AG04450 (cell line): ENCODE results near the gene TTLL7. TPM values are rescaled to one million over a fixed set of nuclear protein-coding genes. Genes with fewer than 3 reads are reported as not detected.

Source experiments
- CTCF ChIA-PET: fragments of 300-600, 350-600 bp; formaldehyde crosslinking; extraction: SDS; loops from one replicate; lab custom pipeline; 2022; ENCODE audit warnings: antibody characterized with exemption, inconsistent platforms; lab: Charles Lee
- POLR2A ChIA-PET: fragments of 350-600 bp; formaldehyde crosslinking; extraction: SDS; loops from one replicate; lab custom pipeline; 2021; ENCODE audit warnings: antibody characterized with exemption, inconsistent platforms; lab: Yijun Ruan, JAX
- DNase-seq: peaks from one replicate; pipeline ENCODE4 v3.0.0-alpha.2; 2011; ENCODE audit warnings: low read depth, low spot score
- H3K27ac ChIP-seq: one replicate; pipeline ENCODE4 v1.5.1; 2012; ENCODE audit warnings: low read depth, low read length, control low read depth
- H3K27me3 ChIP-seq: one replicate; pipeline ENCODE4 v1.6.0; 2012; ENCODE audit warnings: low read length; ENCODE audit not compliant: control insufficient read depth, insufficient read depth
- H3K4me3 ChIP-seq: 2 replicates; pipeline ENCODE4 v1.5.1; 2011; ENCODE audit warnings: mild to moderate bottlenecking, low read depth, low read length, control low read depth
- H3K9me3 ChIP-seq: 2 replicates; pipeline ENCODE4 v1.5.1; 2012; ENCODE audit warnings: low read length; ENCODE audit not compliant: control insufficient read depth, insufficient read depth
- polyA plus RNA-seq: library from polyadenylated mRNA; depleted of rRNA; stranded (reverse); fragments of >200 nt; gene quantifications from 2 replicates; pipeline ENCODE4 v1.2.3, GENCODE V29; 2011
- TF ChIP-seq, protein P1 (sequence below): IDR thresholded peaks from 2 replicates; pipeline ENCODE4 v1.5.1; 2011; ENCODE audit warnings: low read depth, low read length, control low read depth, inconsistent platforms

Gene TTLL7
- polyA plus RNA-seq, 1 experiment: 17.9 TPM

DNA sequence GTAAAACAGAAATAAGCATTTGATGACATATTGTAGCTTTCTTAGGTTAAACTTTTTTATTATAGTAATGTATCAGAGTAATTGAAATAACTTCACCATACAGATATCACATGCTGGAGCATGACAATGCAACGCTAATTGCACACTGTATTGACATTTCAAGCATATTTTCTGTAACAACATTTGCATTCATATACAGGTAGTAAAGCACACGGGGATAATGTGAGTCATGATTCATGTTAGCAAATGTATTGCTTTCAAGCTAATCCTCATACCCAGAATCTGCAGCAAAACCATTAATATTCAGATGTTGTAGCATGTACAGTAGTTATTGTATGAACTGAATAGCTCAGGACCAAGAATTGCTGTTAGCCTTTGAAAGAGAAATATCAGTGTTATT, 133.9 kb downstream of the TTLL7 start:
- ChIA-PET CTCF (no interaction called here), POLR2A (no interaction called here)
- Histone ChIP-seq H3K27me3 (no peaks in the 10 kb centered on the region), H3K4me3 (no peak overlapping the region), H3K27ac (no peak overlapping the region), H3K9me3 (peaks cover 3% of the 10 kb centered on the region; the same call in 1 of the 2 replicates)
- TF ChIP-seq, protein P1, sequence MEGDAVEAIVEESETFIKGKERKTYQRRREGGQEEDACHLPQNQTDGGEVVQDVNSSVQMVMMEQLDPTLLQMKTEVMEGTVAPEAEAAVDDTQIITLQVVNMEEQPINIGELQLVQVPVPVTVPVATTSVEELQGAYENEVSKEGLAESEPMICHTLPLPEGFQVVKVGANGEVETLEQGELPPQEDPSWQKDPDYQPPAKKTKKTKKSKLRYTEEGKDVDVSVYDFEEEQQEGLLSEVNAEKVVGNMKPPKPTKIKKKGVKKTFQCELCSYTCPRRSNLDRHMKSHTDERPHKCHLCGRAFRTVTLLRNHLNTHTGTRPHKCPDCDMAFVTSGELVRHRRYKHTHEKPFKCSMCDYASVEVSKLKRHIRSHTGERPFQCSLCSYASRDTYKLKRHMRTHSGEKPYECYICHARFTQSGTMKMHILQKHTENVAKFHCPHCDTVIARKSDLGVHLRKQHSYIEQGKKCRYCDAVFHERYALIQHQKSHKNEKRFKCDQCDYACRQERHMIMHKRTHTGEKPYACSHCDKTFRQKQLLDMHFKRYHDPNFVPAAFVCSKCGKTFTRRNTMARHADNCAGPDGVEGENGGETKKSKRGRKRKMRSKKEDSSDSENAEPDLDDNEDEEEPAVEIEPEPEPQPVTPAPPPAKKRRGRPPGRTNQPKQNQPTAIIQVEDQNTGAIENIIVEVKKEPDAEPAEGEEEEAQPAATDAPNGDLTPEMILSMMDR: no peak
- no peak for DNase-seq

DNA sequence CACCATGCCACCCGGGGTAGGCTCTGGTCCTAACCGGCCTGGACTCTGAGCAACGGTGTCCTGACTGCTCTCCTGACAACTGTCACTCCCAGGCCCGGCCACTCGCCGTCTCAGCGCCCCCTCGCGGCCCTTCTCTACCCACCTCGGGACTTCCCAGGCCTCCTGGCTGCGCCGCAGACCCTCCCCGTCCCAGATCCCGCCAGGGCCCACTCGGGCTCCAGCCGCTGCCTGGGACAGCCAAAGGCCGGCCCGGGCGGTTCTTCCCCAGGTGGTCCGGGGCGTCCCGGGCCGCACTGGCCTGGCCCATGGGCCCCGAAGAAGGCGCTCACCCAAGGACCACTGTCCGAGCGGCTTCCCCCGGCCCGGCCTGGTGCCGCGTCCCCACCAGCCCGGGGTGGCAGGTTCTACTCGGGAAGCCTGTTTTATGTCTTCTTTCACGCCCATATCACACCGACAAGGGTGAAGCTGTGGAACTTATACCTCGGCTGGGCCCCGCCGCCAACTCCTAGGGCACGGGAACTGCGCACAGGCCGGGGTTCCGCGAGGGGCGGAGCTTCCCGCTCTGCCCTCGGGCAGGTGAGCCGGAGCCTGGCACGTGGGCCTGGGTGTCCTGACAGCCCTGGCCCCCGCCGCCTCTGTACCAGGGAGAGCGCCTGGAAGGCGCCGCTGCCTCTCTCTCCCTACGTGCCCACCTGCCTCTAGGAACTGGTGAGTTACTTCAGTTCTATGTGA, 138.3 kb downstream of the TTLL7 start:
- ChIA-PET POLR2A (no interaction called here), CTCF (interaction anchor here (0.7 kb wide), 1 partner anchor 13 kb away, joined by 6 read pairs; no protein-coding TSS in a partner anchor)
- H3K9me3 ChIP-seq: peaks cover 3% of the 10 kb centered on the region; the same call in 1 of the 2 replicates

DNA sequence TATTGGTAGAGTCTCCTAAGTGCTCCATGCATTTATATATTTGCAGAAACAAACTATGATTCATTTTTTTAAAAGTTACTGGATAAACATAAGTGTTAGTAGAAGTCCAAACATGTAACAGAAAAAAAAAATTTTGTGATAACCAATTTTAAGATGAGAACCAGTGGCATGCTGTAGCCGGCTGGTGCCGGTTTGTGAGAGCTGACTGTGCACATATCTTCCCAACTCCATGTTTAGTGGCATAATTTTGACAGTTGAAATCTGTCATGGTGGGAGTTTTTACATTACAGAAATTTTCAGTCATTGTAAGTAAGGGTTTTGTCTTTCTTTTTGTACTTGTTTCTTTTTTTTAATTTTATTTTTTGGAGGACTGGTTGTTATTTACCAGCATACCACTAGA, 141.2 kb downstream of the TTLL7 start:
- TF ChIP-seq, protein P1: no peak
- Histone ChIP-seq H3K27ac (no peak overlapping the region), H3K9me3 (peaks cover 3% of the 10 kb centered on the region; the same call in 1 of the 2 replicates), H3K4me3 (no peak overlapping the region), H3K27me3 (no peaks in the 10 kb centered on the region)
- CTCF ChIA-PET: no interaction called here
- DNase-seq: no peak
- POLR2A ChIA-PET: no interaction called here

More for the DNA sequence above, 138.3 kb downstream of the TTLL7 start:
- no peaks in the 10 kb centered on the region for H3K27me3 ChIP-seq
- H3K4me3 ChIP-seq: peak overlapping the region; percentile 41
- TF ChIP-seq, protein P1: peak; percentile 57
- no peak for DNase-seq
- H3K27ac ChIP-seq: no peak overlapping the region

DNA sequence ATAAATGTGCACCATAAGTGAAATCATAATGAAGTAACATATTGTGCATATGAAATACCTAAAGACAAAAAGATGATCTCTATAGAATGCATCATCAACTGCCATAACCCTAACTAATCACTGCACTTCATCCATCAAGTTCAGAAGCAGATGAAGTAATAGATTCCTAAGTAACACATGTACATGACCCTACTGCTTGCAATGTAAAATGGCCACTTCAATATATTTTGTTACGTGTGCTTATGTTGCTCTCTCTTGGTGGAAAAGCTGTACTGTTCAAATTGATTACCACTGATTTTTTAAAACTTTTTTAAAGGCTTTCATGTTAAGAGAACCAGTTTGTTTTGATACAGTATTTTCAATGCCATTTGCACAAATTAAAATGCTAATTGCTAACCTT, 141.8 kb downstream of the TTLL7 start:
- Histone ChIP-seq H3K27me3 (peaks cover 3% of the 10 kb centered on the region), H3K9me3 (peaks cover 3% of the 10 kb centered on the region; the same call in 1 of the 2 replicates), H3K4me3 (no peak overlapping the region), H3K27ac (no peak overlapping the region)
- ChIA-PET POLR2A (no interaction called here), CTCF (no interaction called here)
- TF ChIP-seq, protein P1: 0 out of 2 replicates have a peak, but pooled peaks have one; percentile 4
- DNase-seq: no peak

DNA sequence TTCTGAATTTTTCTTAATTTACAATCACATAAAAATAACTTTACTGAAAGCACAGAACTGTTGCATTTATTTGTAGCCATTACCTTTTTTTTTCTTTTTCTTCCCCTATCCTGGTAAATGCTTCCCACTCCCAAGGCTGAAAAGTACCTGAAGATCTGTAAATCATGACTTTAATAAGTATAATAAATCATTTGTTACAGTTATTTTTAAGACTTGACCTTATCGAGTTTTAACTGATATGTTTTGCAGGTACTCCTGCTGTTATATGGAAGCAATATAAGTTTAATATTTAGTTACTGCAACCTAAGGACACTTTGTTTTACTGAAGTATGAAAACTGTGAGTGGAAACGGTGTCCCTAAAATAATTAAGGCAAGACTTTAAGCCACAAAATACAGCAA, 142.6 kb downstream of the TTLL7 start:
- TF ChIP-seq, protein P1: no peak
- no peak for DNase-seq
- Histone ChIP-seq H3K27me3 (peaks cover 3% of the 10 kb centered on the region), H3K27ac (no peak overlapping the region), H3K9me3 (peaks cover 3% of the 10 kb centered on the region; the same call in 1 of the 2 replicates), H3K4me3 (no peak overlapping the region)
- ChIA-PET CTCF (no interaction called here), POLR2A (no interaction called here)
